ENCODE results near the gene GPR176. TPM values are rescaled to one million over a fixed set of nuclear protein-coding genes. Genes with fewer than 3 reads are reported as not detected.

The GPR176 gene
- polyA plus RNA-seq, 3 donors, result 0.08 to 0.18 TPM; not detected in 1

DNA sequence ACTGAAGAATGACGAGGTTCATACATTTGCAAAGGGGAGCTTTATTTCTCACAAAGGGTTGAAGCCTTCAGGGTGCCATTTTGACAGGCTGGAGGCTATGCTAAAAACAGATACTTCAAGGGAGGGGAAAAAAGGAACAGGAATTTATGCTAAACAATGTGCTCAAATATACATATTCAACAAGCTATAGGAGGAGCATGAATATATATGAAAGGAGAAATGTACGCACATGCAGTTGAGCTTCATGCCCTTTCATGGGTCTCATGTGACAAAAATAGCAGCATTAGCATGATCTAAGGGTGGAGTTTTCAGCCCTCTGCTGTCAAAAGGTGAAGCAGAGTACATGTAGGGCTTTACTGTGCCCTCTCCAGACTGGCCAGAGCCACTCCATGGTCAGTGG is 93.1 kb downstream of the GPR176 start:
- TF ChIP-seq, protein P1, sequence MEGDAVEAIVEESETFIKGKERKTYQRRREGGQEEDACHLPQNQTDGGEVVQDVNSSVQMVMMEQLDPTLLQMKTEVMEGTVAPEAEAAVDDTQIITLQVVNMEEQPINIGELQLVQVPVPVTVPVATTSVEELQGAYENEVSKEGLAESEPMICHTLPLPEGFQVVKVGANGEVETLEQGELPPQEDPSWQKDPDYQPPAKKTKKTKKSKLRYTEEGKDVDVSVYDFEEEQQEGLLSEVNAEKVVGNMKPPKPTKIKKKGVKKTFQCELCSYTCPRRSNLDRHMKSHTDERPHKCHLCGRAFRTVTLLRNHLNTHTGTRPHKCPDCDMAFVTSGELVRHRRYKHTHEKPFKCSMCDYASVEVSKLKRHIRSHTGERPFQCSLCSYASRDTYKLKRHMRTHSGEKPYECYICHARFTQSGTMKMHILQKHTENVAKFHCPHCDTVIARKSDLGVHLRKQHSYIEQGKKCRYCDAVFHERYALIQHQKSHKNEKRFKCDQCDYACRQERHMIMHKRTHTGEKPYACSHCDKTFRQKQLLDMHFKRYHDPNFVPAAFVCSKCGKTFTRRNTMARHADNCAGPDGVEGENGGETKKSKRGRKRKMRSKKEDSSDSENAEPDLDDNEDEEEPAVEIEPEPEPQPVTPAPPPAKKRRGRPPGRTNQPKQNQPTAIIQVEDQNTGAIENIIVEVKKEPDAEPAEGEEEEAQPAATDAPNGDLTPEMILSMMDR (IDR thresholded peaks at IDR 0.05), result no peak
- Histone ChIP-seq H3K79me2 (ENCODE audit: insufficient read depth, low read length) (no peaks in the 10 kb centered on the region), H3K9ac (ENCODE audit: insufficient read depth, low read length, poor library complexity, severe bottlenecking) (no peak overlapping the region), H3K4me2 (replicated peaks; ENCODE audit: extremely low read depth, low read length, poor library complexity, severe bottlenecking) (no peak overlapping the region), H3K4me1 (ENCODE audit: control insufficient read depth in 1 of 2, insufficient read depth in 2 of 2, low read length in 2 of 2) (no peaks in the 10 kb centered on the region), H3K27ac (ENCODE audit: low read depth in 1 of 2, low read length in 2 of 2) (no peak overlapping the region), H4K20me1 (ENCODE audit: insufficient read depth, low read length) (no peaks in the 10 kb centered on the region), H3K9me3 (replicated peaks in 1 of 2; ENCODE audit: control insufficient read depth in 1 of 2, insufficient read depth in 1 of 2, low read length in 2 of 2) (no peaks in the 10 kb centered on the region), H3K27me3 (ENCODE audit: control insufficient read depth in 2 of 2, insufficient read depth in 2 of 2, low read length in 2 of 2) (no peaks in the 10 kb centered on the region), H2AFZ (ENCODE audit: insufficient read depth, low read depth, low read length, poor library complexity, severe bottlenecking) (peak overlapping the region; percentile 11), H3K36me3 (replicated peaks in 1 of 2; ENCODE audit: control insufficient read depth in 1 of 2, insufficient read depth in 2 of 2, low read length in 2 of 2) (no peaks in the 10 kb centered on the region), H3K4me3 (replicated peaks in 1 of 3; ENCODE audit: low read depth in 2 of 3, low read length in 3 of 3) (no peak overlapping the region)
- 100% methylated on average over 1 of the region's 2 CpGs for WGBS (ENCODE audit: insufficient coverage)
- Mint-ChIP-seq H3K4me1 (peaks cover 2% of the 10 kb centered on the region), H3K36me3 (no peaks in the 10 kb centered on the region), H3K9me3 (peaks cover 0 to 8% (median 1%) of the 10 kb centered on the region in 7 donors), H3K27ac (no peak overlapping the region), H3K27me3 (ENCODE audit: low read depth in 3 of 3) (peaks cover 0 to 4% (median 2%) of the 10 kb centered on the region in 3 donors), H3K4me3 (no peak overlapping the region)
- intact Hi-C loops (cut with micrococcal nuclease), result no loop called here
- no peak for DNase-seq

DNA sequence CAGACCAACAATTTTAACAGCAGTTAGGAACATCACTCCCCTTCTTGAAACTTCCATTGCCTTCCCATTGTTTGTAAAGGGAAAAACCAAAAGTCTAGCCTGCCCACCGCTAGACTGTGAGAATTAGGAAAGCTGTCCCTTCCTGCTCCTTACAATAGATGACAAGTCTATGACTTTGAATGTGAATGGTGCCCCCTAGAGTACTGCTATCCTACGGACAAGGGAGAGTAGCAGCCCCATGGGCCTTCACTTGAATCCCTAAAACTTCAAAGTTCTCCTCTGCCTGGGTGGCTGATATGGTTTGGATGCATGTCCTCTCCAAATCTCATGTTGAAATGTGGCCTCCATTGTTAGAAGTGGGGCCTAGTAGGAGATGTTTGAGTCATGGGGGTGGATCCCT is 96.4 kb downstream of the GPR176 start:
- no peak overlapping the region for H3K4me3 Mint-ChIP-seq
- Histone ChIP-seq H3K4me3 (replicated peaks in 1 of 3; ENCODE audit: low read depth in 2 of 3, low read length in 3 of 3) (no peak overlapping the region), H3K36me3 (replicated peaks in 1 of 2; ENCODE audit: control insufficient read depth in 1 of 2, insufficient read depth in 2 of 2, low read length in 2 of 2) (no peaks in the 10 kb centered on the region), H3K27me3 (ENCODE audit: control insufficient read depth in 2 of 2, insufficient read depth in 2 of 2, low read length in 2 of 2) (no peaks in the 10 kb centered on the region), H4K20me1 (ENCODE audit: insufficient read depth, low read length) (no peaks in the 10 kb centered on the region), H3K4me2 (replicated peaks; ENCODE audit: extremely low read depth, low read length, poor library complexity, severe bottlenecking) (no peak overlapping the region), H3K9me3 (replicated peaks in 1 of 2; ENCODE audit: control insufficient read depth in 1 of 2, insufficient read depth in 1 of 2, low read length in 2 of 2) (no peaks in the 10 kb centered on the region), H3K79me2 (ENCODE audit: insufficient read depth, low read length) (no peaks in the 10 kb centered on the region), H3K4me1 (ENCODE audit: control insufficient read depth in 1 of 2, insufficient read depth in 2 of 2, low read length in 2 of 2) (no peaks in the 10 kb centered on the region), H3K27ac (ENCODE audit: low read depth in 1 of 2, low read length in 2 of 2) (no peak overlapping the region), H3K9ac (ENCODE audit: insufficient read depth, low read length, poor library complexity, severe bottlenecking) (no peak overlapping the region), H2AFZ (ENCODE audit: insufficient read depth, low read depth, low read length, poor library complexity, severe bottlenecking) (no peak overlapping the region)
- intact Hi-C loops (cut with micrococcal nuclease), result no loop called here
- H3K27me3 Mint-ChIP-seq (ENCODE audit: low read depth in 3 of 3), result peaks cover 0 to 2% (median 1%) of the 10 kb centered on the region in 3 donors
- H3K4me1 Mint-ChIP-seq, result no peaks in the 10 kb centered on the region
- no peaks in the 10 kb centered on the region for H3K36me3 Mint-ChIP-seq
- H3K27ac Mint-ChIP-seq, result peak overlapping the region in 1 of 7 donors; percentile 1
- TF ChIP-seq, protein P1 (IDR thresholded peaks at IDR 0.05), result no peak
- WGBS (ENCODE audit: insufficient coverage), result no CpG with 5 or more reads among the region's 2 CpGs
- H3K9me3 Mint-ChIP-seq, result peaks cover 0 to 7% (median 1%) of the 10 kb centered on the region in 7 donors
- DNase-seq, result no peak
